Keratinocyte (primary cell): ENCODE measurements around the gene LAMA2. TPM values are rescaled to one million over a fixed set of nuclear protein-coding genes. Genes with fewer than 3 reads are reported as not detected.

ENCODE experiments used
- DNase-seq: peaks from one replicate; pipeline ENCODE4 v3.0.0-alpha.2; 2011; ENCODE audit warnings: low read depth, missing footprints, low spot score
- FAIRE-seq: peaks from 2 replicates; lab custom pipeline; 2011; peaks lifted over from hg19 to GRCh38; lab: Jason Lieb, UNC
- H2AFZ ChIP-seq: 2 replicates; pipeline ENCODE4 v1.6.0; 2012; ENCODE audit warnings: low read length, control low read depth, inconsistent platforms; ENCODE audit not compliant: control insufficient read depth
- H3K27ac ChIP-seq: 2 replicates; pipeline ENCODE4 v1.5.1; 2011; ENCODE audit warnings: low read length; ENCODE audit not compliant: control insufficient read depth, insufficient read depth
- H3K27me3 ChIP-seq: 3 replicates; pipeline ENCODE4 v1.6.0; 2011; ENCODE audit warnings: low read length; ENCODE audit not compliant: control insufficient read depth, insufficient read depth; ENCODE audit errors: extremely low read depth
- H3K36me3 ChIP-seq, 2 experiments: 2 replicates in 1 of 2; 3 replicates in 1 of 2; pipeline ENCODE4 v1.5.1; 2011; ENCODE audit warnings: low read length in 2 of 2, mild to moderate bottlenecking in 1 of 2; ENCODE audit not compliant: control insufficient read depth in 2 of 2, insufficient read depth in 2 of 2; ENCODE audit errors: extremely low read depth in 1 of 2
- H3K4me1 ChIP-seq: 3 replicates; pipeline ENCODE4 v1.5.1; 2011; ENCODE audit warnings: low read length; ENCODE audit not compliant: control insufficient read depth, insufficient read depth; ENCODE audit errors: extremely low read depth
- H3K4me2 ChIP-seq: 3 replicates; pipeline ENCODE4 v1.6.0; 2011; ENCODE audit warnings: low read depth, low read length; ENCODE audit not compliant: control insufficient read depth, insufficient read depth; ENCODE audit errors: extremely low read depth
- H3K4me3 ChIP-seq, 3 experiments: fragments of 200-600 bp in 1 of 3; sonication (generic) in 1 of 3; 2 replicates in 2 of 3; 3 replicates in 1 of 3; pipeline ENCODE4 v1.5.1; 2011 to 2016; ENCODE audit warnings: low read length in 3 of 3, mild to moderate bottlenecking in 3 of 3, control low read depth in 2 of 3, inconsistent platforms in 1 of 3, low read depth in 1 of 3, mixed read lengths in 1 of 3, mixed run types in 1 of 3, moderate library complexity in 1 of 3; ENCODE audit not compliant: control insufficient read depth in 2 of 3, insufficient read depth in 2 of 3; ENCODE audit errors: extremely low read depth in 1 of 3
- H3K79me2 ChIP-seq: 2 replicates; pipeline ENCODE4 v1.6.0; 2012; ENCODE audit warnings: low read length; ENCODE audit not compliant: control insufficient read depth, insufficient read depth
- H3K9ac ChIP-seq: 3 replicates; pipeline ENCODE4 v1.6.0; 2011; ENCODE audit warnings: low read length; ENCODE audit not compliant: control insufficient read depth, insufficient read depth; ENCODE audit errors: extremely low read depth
- H3K9me1 ChIP-seq: 3 replicates; pipeline ENCODE4 v1.6.0; 2011; ENCODE audit warnings: low read length; ENCODE audit not compliant: control insufficient read depth, insufficient read depth; ENCODE audit errors: extremely low read depth
- H3K9me3 ChIP-seq: 2 replicates; pipeline ENCODE4 v1.5.1; 2012; ENCODE audit warnings: low read depth, low read length; ENCODE audit not compliant: control insufficient read depth
- H4K20me1 ChIP-seq: 3 replicates; pipeline ENCODE4 v1.6.0; 2011; ENCODE audit warnings: low read length; ENCODE audit not compliant: control insufficient read depth, insufficient read depth; ENCODE audit errors: extremely low read depth
- EZH2 ChIP-seq: IDR thresholded peaks from one replicate; pipeline ENCODE4 v1.6.1; 2012; ENCODE audit warnings: inconsistent platforms, mild to moderate bottlenecking, low read length, moderate library complexity
- dilution Hi-C: fragments of 300-500 bp; cut with MboI; formaldehyde crosslinking; loops from one replicate; pipeline ENCODE4 v1.7.0; 2020; ENCODE audit warnings: low sequenced_read_pairs; ENCODE audit not compliant: extremely low pct_ligation_motif_present
- polyA plus RNA-seq, 5 experiments: library from polyadenylated mRNA; depleted of rRNA in 3 of 5; stranded (reverse) in 3 of 5; stranded (forward) in 1 of 5; unstranded in 1 of 5; fragments of >200 nt; gene quantifications; 1 replicate in 1 of 5; 2 replicates in 3 of 5; 3 replicates in 1 of 5; pipeline versions ENCODE4 v1.2.1 to v1.2.3, GENCODE V29; 2011 to 2012; ENCODE audit warnings: missing spikeins in 2 of 5, low read depth in 1 of 5, low replicate concordance in 1 of 5
- TF ChIP-seq, protein P1 (sequence below), 3 experiments: IDR thresholded peaks in 1 of 3; conservative IDR thresholded peaks in 1 of 3; optimal IDR thresholded peaks in 1 of 3; 2 replicates in 2 of 3; 3 replicates in 1 of 3; pipeline versions ENCODE3 to v1.5.1; 2011; ENCODE audit warnings: low read length in 3 of 3, mild to moderate bottlenecking in 3 of 3, moderate library complexity in 2 of 3, control low read depth in 1 of 3, inconsistent platforms in 1 of 3; ENCODE audit not compliant: insufficient read depth in 2 of 3; ENCODE audit errors: extremely low read depth in 1 of 3

The LAMA2 gene
- polyA plus RNA-seq, 1 donor (not counting 4 experiments of a cell fraction or from before 2014, with no cell fraction given): 1.4 TPM

DNA sequence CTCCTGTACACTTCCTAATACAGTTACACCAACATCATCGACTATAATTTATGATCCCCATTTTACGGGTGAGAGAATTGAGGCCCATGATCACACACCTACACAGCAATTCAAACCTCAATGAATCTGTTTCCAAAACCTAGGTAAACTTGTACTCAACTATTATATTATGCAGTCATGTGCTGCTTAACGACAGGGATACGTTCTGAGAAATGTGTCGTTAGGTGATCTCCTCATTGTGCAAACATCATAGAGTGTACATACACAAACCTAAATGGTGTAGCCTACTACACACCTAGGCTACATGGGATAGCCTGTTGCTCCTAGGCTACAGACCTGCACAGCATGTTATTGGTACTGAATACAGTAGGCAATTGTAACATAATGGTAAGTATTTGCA, 441.4 kb downstream of the LAMA2 start:
- H3K79me2 ChIP-seq: no peaks in the 10 kb centered on the region
- TF ChIP-seq, protein P1, sequence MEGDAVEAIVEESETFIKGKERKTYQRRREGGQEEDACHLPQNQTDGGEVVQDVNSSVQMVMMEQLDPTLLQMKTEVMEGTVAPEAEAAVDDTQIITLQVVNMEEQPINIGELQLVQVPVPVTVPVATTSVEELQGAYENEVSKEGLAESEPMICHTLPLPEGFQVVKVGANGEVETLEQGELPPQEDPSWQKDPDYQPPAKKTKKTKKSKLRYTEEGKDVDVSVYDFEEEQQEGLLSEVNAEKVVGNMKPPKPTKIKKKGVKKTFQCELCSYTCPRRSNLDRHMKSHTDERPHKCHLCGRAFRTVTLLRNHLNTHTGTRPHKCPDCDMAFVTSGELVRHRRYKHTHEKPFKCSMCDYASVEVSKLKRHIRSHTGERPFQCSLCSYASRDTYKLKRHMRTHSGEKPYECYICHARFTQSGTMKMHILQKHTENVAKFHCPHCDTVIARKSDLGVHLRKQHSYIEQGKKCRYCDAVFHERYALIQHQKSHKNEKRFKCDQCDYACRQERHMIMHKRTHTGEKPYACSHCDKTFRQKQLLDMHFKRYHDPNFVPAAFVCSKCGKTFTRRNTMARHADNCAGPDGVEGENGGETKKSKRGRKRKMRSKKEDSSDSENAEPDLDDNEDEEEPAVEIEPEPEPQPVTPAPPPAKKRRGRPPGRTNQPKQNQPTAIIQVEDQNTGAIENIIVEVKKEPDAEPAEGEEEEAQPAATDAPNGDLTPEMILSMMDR (optimal IDR thresholded peaks at IDR 0.05 in 1 of 3, IDR thresholded peaks at IDR 0.05 in 1 of 3, conservative IDR thresholded peaks at IDR 0.05 in 1 of 3; ENCODE audit: extremely low read depth in 1 of 3, insufficient read depth in 2 of 3, low read length in 3 of 3): no peak
- no peak for TF ChIP-seq EZH2
- H3K27ac ChIP-seq: no peak overlapping the region
- no peak overlapping the region for H3K9ac ChIP-seq
- H3K4me1 ChIP-seq: no peaks in the 10 kb centered on the region
- H3K9me1 ChIP-seq: no peaks in the 10 kb centered on the region
- DNase-seq (no peak), FAIRE-seq (no peak)
- H4K20me1 ChIP-seq: no peaks in the 10 kb centered on the region
- H3K9me3 ChIP-seq: no peaks in the 10 kb centered on the region
- no peak overlapping the region for H2AFZ ChIP-seq
- H3K4me2 ChIP-seq: no peak overlapping the region
- dilution Hi-C loops: no loop called here
- H3K36me3 ChIP-seq: no peaks in the 10 kb centered on the region
- H3K4me3 ChIP-seq: no peak overlapping the region
- no peaks in the 10 kb centered on the region for H3K27me3 ChIP-seq

DNA sequence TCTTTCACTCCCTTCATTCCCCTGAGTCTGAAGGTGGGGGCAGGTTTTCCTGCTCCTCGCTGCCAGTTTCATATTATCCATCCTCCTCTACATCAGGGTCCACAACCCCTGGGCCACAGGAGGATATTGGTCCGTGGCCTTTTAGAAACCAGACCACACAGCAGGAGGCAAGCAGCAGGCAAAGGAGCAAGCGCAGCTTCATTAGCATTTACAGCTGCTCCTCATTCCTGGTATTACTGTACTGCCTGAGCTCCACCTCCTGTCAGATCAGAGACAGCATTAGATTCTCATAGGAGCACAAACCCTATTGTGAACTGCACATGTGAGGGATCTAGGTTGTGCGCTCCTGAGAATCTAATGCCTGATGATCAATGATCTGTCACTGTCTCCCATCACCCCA, 446.7 kb downstream of the LAMA2 start:
- FAIRE-seq: no peak
- Histone ChIP-seq H3K27ac (no peak overlapping the region), H4K20me1 (no peaks in the 10 kb centered on the region), H3K9ac (no peak overlapping the region), H3K9me1 (no peaks in the 10 kb centered on the region), H3K4me2 (no peak overlapping the region), H3K27me3 (no peaks in the 10 kb centered on the region), H3K4me1 (peaks cover 5% of the 10 kb centered on the region), H3K36me3 (no peaks in the 10 kb centered on the region), H3K4me3 (no peak overlapping the region), H3K9me3 (no peaks in the 10 kb centered on the region), H2AFZ (no peak overlapping the region), H3K79me2 (no peaks in the 10 kb centered on the region)
- DNase-seq: no peak
- dilution Hi-C loops: no loop called here
- TF ChIP-seq, protein P1 (optimal IDR thresholded peaks at IDR 0.05 in 1 of 3, IDR thresholded peaks at IDR 0.05 in 1 of 3, conservative IDR thresholded peaks at IDR 0.05 in 1 of 3; ENCODE audit: extremely low read depth in 1 of 3, insufficient read depth in 2 of 3, low read length in 3 of 3): no peak
- no peak for TF ChIP-seq EZH2
